ENCODE measurements around the gene OR12D1.
"Not testable (repeated sequence)": the region's sequence is repeated elsewhere in the genome, so short reads cannot be mapped to it uniquely, and the experiment has no call there.

Gene OR12D1

DNA sequence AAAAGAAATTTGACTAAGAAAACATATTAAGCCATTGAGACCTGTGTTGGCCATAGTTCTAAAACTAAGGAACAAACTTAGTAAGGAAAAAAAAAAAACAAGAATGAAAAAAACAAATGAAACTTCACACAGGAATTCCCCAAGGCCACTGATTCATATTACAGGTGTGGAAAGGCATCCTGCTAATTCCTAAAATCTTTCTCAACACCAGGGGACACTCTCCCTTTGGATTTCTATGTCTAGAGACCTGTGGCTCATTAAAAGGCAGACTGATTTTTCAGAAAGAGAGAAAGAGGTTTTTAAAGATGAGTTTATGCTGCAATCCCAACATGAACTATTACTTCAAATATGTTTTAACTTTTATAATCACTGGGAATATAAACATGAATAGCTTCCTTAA lies at the start of gene OR12D1:
Gene OR12D1, plus strand, starts transcription at position 341 of the 400 bp plus-strand sequence.
- in situ Hi-C loops (cut with HindIII; ENCODE audit: low sequenced_read_pairs), result no loop called here

GRCh38 chr6:29368765-29369164 lies 46.0 kb upstream of the OR12D1 start, which contains the start of gene OR5V1:
Gene OR5V1 (minus strand): TSS chr6:29368865. CDS start chr6:29356195, 12,670 bp downstream.
- in situ Hi-C loops (cut with HindIII; ENCODE audit: low sequenced_read_pairs), result no loop called here

GRCh38 chr6:29375191-29375590 lies 39.5 kb upstream of the OR12D1 start, which contains the start of gene OR12D3:
Gene OR12D3 (minus strand): TSS chr6:29375291. CDS start chr6:29375287, 4 bp downstream.
- in situ Hi-C loops (cut with HindIII; ENCODE audit: low sequenced_read_pairs), result no loop called here

DNA sequence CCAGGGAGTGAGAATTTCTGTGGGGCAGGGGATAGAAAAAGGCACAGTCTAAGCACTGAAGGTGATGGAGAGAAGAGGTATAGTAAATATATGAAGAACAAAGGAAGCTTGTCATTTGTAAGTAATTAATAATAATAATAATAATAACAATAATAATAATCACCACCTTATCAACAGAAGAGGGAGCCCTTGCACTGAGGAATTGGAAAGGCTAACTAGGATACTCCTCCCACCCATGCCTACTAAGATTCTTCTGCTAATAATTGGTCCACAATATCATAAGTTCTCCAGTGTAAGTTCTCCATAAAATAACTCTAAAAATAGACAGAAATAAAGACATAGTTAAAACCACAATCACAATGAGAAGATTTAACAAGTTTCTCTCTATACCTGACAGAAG lies 38.7 kb upstream of the OR12D1 start:
- in situ Hi-C loops (cut with HindIII; ENCODE audit: low sequenced_read_pairs), result no loop called here

GRCh38 chr6:29388533-29388932 lies 26.2 kb upstream of the OR12D1 start:
- in situ Hi-C loops (cut with HindIII; ENCODE audit: low sequenced_read_pairs), result no loop called here

GRCh38 chr6:29395331-29395730 lies 19.4 kb upstream of the OR12D1 start, which contains the start of gene OR12D2:
Gene OR12D2 (plus strand): TSS chr6:29395631. CDS start chr6:29396700, 1,069 bp downstream.
- in situ Hi-C loops (cut with HindIII; ENCODE audit: low sequenced_read_pairs), result no loop called here

DNA sequence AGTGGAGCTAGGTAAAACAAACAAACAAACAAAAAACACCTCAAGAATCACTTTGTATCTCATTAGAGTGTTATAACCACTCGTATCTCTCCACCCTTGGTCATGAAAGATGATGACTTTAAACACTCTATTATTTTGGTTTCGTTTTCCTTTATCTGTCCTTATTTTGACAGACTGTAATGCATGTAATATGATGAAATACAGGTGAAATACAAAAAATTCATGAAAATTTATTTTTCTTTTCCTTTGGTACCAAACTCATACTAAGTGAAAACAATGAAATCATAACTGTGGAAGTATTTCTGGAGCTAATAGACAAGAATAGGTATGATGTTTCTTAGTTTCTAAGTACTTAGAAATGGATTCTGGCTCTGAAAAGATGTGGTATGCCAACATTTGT lies 15.2 kb upstream of the OR12D1 start:
- in situ Hi-C loops (cut with HindIII; ENCODE audit: low sequenced_read_pairs), result no loop called here

DNA sequence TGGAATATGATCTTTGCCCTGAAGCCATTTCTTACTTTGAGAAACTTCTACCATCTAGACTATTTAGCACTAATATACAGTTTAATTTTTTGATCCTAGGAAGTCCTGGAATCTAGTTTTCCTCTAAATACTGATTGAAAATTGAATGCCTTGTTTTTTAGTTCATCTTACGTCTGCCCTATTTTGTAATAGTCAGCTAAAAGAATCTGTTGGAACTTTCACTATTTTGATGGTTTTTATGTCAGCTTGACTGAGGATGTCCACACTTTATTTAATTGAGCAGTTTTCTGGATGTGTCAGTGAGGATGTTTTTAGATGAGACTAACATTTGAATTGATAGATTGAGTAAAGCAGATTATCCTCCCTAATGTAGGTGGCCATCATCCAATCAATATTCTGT lies 10.9 kb upstream of the OR12D1 start:
- in situ Hi-C loops (cut with HindIII; ENCODE audit: low sequenced_read_pairs), result no loop called here

DNA sequence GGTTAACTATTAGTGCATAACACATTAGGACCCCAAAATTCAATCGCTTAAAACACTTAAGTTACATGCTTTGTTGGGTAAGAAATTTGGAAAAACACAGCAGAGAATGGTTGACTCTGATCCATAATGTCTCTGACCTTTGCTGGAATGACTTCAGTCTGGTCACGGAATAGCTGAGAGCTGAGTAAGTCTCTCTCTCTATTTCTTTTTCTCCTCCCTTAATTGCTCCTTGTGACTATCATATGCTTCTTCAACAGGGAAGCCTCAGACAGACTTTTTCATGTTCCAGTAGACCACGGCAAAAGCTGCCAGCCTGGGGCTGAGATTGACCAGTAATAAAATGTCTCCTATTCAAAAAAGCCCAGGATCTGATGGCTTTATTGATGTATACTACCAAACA lies 4.8 kb downstream of the OR12D1 start:
- in situ Hi-C loops (cut with HindIII; ENCODE audit: low sequenced_read_pairs), result no loop called here

DNA sequence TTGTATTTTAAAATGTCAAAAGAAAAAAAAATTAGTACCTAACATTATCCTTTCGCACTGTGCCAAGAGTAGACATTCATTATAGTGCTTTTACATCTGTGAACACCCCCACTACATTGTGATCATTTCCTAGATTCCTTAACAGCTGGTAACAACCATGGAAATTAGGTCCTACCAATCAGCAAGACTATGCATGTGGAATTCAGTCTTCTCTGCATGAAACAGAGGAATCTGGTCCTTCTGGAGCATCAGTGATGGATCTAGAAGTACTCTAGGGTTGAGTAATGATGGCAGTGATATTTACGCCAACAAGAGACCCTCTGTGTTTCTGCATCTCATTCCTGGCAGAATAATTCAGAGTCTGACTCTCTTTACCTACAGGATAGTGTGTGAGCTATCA lies 9.4 kb downstream of the OR12D1 start:
- in situ Hi-C loops (cut with HindIII; ENCODE audit: low sequenced_read_pairs), result no loop called here

DNA sequence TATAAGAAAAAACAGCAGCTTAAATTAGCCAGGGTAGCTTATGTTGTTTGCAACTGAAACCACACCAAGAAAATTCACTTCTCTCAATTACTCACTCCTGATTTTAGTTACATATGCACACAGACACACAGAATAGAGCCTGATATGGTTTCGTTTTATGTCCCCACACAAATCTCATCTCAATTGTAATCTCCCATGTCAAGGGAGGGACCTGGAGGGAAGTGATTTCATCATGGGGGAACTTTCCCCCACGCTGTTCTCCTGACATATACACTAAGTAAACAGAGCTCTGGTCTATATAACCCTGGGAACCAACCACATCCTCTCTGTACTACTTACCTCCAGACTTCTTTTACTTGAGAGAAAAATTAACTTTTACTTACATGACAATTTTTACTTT lies 9.8 kb downstream of the OR12D1 start:
- in situ Hi-C loops (cut with HindIII; ENCODE audit: low sequenced_read_pairs), result no loop called here

DNA sequence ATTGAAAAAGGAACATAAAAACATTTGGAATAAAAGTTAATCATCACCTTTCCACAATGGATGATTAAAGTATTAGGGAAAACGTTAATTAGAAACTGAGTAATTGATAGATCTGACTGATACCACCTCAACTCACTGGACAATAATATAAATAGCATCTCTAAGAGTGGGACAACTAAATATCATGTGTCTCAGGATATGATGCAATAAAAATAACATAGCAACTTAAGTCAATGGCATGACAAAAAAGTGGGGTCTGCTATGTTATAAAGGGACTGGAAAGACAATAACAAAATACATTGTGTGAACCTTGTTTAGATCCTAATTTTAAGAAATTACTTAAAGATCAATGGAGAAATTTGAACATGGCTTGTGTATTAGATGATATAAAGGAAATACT lies 10.3 kb downstream of the OR12D1 start:
- in situ Hi-C loops (cut with HindIII; ENCODE audit: low sequenced_read_pairs), result no loop called here

DNA sequence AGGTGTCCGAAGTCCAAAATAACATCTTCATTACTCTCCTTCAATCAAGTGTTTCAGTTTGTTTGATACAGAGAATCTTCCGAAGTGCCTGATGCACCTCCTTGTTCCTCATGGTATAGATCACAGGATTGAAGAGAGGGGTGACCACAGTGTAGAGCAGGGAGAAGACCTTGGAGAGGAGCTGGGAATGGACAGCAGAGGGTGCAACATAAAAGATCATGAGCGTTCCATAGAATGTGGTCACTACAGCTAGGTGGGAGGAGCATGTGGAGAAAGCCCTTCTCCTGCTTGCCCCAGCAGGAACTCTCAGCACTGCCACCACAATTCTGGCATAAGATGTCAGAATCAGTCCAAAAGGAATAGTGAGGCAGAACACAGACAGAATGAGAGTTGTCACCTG lies 11.9 kb downstream of the OR12D1 start:
- in situ Hi-C loops (cut with HindIII; ENCODE audit: low sequenced_read_pairs), result no loop called here

- in situ Hi-C loops (cut with HindIII; ENCODE audit: low sequenced_read_pairs), result not testable (repeated sequence)
Measured at GRCh38 chr6:29436730-29437129, 22.0 kb downstream of the OR12D1 start.

DNA sequence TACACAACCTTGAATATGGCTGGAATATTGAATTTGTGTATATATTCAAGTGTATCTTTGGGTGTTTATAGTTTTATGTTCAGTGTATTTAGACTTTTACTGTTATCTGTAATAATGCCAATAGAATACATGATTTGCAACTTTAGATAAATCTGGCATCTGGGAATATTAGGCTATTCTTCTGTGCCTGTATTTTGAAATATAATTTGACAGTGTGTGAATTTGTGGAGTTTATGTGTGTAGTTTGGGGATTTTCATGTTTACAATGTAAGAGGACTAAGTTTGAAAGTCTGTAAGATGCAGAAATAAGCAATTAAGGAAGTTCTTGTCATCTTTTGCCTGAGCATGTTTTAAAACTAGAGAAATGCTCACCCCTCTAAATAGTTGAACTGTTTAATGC lies 24.3 kb downstream of the OR12D1 start, which contains the start of gene OR10C1:
Gene OR10C1, plus strand, starts transcription at position 301 of the 400 bp plus-strand sequence. CDS start 710 bp downstream, outside the sequence.
- in situ Hi-C loops (cut with HindIII; ENCODE audit: low sequenced_read_pairs), result no loop called here

DNA sequence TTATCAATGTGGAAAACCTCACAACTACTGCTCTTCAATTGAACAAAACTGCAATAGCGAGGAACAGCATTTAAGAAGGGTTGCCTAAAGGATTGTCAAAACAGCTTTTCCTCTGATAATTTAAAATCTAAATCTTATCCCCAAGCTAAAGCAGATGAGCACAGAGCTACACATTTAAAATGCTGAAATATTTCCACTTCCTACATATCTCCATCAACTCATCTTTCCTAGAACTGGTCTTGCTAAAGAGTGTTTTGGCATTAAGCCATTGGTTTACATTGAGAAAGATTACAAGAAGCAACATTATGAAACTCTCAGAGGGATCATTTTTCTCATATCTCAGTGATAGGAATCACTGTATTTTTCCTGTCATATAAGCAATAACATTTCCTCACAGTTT lies 28.0 kb downstream of the OR12D1 start:
- in situ Hi-C loops (cut with HindIII; ENCODE audit: low sequenced_read_pairs), result no loop called here

DNA sequence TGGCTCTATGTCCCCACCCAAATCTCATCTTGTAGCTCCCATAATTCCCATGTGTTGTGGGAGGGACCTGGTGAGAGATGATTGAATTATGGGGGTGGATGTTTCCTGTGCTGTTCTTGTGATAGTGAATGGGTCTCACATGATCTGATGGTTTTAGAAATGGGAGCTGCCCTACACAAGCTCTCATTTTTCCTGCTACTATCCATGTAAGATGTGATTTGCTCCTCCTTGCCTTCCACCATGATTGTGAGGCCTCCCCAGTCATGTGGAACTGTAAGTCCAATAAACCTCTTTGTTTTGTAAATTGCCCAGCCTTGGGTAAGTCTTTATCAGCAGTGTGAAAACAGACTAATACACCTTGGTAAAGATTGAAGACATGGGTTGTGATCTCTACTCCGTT lies 29.3 kb downstream of the OR12D1 start:
- in situ Hi-C loops (cut with HindIII; ENCODE audit: low sequenced_read_pairs), result not testable (repeated sequence)

GRCh38 chr6:29447670-29448069 lies 32.9 kb downstream of the OR12D1 start:
- in situ Hi-C loops (cut with HindIII; ENCODE audit: low sequenced_read_pairs), result no loop called here

DNA sequence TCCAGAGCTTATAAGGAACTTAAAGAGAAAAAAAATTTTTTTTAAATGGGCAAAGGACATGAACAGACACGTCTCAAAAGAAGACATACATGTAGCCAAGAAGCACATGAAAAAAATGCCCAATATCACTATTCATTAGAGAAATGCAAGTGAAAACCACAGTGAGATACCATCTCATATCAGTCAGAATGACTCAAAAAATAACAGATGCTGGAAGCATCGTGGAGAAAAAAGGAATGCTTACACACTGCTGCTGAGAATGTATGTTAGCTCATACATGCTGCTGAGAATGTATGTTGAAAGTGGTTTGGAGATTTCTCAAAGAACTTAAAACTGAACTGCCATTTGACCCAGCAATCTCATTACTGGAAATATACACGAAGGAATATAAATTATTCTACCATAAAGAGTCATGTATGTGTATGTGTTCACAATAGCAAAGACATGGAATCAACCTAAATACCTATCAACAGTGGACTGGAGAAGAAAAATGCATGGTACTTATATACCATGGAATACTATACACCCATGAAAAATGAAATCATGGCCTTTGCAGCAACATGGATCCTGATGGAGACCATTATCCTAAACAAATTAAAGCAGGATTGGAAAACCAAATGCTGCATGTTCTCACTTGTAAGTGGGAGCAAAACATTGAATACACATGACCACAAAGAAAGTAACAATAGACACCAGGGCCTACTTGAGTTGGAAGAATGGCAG lies 36.9 kb downstream of the OR12D1 start:
- in situ Hi-C loops (cut with HindIII; ENCODE audit: low sequenced_read_pairs), result no loop called here

DNA sequence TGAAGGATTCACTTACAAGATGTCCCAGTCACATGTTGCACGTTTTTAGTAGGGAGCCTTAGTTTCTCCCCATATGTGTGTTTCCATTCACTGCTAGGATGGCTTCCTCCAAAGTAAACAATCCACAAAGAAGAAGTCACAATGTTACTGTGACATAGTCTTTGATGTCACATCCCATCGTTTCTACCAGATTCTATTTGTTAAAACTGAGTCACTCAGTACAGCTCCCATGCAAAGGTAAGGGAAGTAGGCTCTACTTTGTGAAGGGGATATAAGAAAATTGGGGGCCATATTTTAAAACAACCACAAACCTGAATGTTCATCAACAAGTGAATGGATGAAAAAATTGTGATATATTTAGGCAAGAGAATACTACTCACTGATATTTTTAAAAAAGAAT lies 42.2 kb downstream of the OR12D1 start, which contains the start of the genes OR11A1 and OR2H1:
Gene OR11A1, minus strand, starts transcription at position 101 of the 400 bp plus-strand sequence. CDS start 29,430 bp downstream, outside the sequence.
Gene OR2H1, plus strand, starts transcription at position 185 of the 400 bp plus-strand sequence. CDS start 4,615 bp downstream, outside the sequence.
- in situ Hi-C loops (cut with HindIII; ENCODE audit: low sequenced_read_pairs), result no loop called here

GRCh38 chr6:29461021-29461814 lies 46.5 kb downstream of the OR12D1 start:
- in situ Hi-C loops (cut with HindIII; ENCODE audit: low sequenced_read_pairs), result no loop called here
